GM21717 (cell line): Measurements from ENCODE around the gene AFAP1.

Source experiments
- ATAC-seq: cut with Tn5 transposase; IDR thresholded peaks from one replicate; pipeline ENCODE4 v1.9.1; 2021; ENCODE audit warnings: mild to moderate bottlenecking, moderate library complexity; ENCODE audit not compliant: unreplicated experiment

The AFAP1 gene

DNA sequence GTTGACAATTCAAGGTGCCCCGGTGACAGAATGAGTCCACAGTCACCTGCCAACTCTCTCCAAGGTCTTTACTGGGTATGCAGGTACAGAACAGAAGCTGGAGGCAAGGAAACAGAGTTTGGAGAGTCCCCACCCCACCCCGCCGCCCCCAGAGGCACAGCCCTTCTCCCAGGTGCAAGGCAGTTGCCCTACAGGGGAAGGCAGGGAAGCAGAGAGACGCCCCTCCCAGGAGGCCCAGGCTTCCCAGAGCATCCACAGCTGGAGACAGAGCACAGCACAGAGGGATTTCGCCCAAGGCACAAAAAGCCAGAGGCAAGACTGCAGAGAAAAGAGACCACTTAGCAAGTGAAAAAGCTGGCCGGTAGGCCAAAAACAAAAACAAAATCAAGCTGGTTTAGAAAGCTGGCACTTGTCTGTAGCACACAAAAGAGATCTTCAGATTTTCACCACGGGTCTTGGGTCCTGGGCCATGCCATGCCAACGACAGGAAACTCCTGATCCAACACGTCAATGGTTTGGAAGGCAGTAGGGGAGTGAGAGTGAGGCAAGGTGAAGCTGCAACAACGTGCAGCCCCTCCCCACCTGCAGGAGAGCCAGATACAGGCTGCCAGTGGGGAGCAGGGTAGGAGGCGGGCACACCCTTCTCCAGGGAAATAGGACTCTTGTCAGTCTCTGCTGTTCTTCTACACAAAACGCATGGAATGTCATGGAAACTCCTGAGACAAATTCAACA is 113.3 kb downstream of the AFAP1 start:
- ATAC-seq, result no peak

DNA sequence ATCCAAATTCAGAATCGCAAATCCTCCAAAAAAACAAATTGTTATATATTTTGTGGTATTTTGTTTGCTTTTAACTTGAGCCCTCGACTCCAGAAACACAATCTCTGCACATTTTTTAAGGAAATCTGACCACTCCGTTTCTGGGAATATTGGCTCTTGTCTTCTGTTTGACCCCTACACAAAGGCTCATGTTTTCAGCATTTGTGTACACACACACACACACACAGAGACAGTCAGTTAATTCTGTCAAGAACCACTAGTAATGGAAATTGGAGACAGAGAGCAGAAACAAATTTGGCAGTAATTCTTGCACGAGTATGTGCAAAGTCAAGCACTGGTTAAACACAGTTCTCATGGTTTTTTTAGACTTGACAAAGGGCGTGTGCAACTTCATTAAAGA is 115.4 kb downstream of the AFAP1 start:
- no peak for ATAC-seq

- no peak for ATAC-seq
Measured at GRCh38 chr4:7823416-7823824, 116.2 kb downstream of the AFAP1 start.

DNA sequence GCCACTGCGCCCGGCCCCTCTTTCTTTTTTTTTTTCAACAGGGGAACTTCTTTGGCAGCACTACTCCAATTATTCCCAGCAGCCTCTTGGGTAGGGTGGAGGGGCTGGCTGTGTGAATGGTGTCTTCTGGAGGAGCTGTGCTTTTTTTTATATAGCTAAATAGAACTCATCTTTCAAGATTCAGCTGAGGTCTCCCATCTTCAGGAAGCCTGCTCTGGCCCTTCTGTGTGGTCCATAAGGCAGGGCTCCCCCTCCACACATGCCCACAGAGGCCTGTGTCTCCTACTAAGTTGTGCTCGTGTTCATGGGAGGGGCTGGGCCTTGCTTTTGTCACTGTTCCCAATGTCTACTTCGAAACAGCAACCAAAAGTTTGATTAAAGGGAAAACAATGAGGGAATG is 116.8 kb downstream of the AFAP1 start:
- no peak for ATAC-seq

- no peak for ATAC-seq
Measured at GRCh38 chr4:7822137-7822505, 117.5 kb downstream of the AFAP1 start.

- ATAC-seq, result no peak
Measured at GRCh38 chr4:7821245-7822136, 118.2 kb downstream of the AFAP1 start.

GRCh38 chr4:7820031-7820818 is 119.4 kb downstream of the AFAP1 start:
- ATAC-seq, result no peak

DNA sequence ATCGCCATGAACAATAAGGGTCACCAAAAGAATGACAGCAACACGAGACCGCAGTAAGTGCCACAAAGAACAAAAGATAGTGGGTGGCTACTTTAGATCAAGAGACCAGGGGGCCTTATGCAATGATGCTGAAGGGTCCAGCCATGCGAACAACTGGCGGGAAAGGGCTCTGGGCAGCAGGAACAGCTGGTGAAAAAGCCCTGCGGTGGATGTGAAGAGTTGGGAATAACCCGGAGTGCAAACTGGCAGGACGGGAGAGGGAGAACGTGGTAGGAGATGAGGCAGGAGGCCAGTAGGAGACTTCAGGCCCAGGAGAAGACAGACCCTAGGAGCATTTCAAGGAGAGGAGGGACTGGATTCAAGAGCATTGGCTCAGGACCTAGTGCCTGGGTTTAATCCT is 120.2 kb downstream of the AFAP1 start:
- no peak for ATAC-seq

DNA sequence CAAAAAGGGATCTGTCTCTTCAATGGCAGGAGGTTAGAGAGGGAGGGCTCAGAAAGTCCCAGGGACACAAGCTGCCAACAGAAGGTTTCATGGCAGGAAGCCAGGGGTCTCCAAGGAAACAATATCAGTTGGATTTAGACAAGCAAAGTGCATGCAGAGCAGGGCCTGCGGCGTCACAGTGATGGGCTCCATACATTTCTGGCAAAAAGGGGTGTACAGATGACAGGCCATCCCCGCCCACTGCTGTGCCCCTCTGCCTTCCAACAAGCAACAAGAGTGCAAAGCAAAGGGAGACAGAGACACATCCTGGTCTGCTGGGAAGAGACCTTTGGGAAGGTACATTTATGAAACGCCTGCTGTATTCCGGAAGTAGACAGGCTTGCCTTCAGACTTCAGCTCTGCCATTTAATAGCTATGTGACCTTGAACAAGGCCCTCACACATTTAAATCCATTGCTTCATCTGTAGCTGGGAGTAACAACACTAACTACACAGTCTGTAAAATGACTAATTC is 121.2 kb downstream of the AFAP1 start:
- ATAC-seq, result no peak

DNA sequence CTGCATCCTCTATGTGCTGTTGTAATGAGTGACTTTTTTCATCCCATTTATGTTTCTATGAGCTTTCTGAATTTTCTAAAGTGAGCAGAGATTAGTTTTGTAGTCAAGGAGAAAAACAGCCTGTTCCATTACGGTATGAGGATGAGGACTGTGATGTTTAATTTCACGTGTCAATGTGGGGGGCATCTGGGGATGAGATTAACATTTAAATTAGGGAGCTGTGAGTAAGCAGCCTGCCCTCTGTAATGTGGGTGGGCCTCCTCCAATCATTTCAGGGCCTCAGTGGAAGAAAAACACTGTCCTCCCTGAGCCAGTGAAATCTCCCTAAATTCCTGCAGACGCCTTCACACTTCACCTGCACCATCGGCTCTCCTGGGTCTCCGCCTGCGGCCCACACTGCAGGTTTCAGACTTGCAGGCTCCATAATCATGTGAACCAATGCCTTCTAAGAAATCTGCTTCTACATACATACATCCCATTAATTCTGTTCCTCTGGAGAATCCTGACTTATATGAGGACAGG is 121.7 kb downstream of the AFAP1 start:
- ATAC-seq, result no peak

- no peak for ATAC-seq
Measured at GRCh38 chr4:7816771-7817170, 122.9 kb downstream of the AFAP1 start.

- no peak for ATAC-seq
Measured at GRCh38 chr4:7815981-7816380, 123.7 kb downstream of the AFAP1 start.

GRCh38 chr4:7815562-7815961 is 124.1 kb downstream of the AFAP1 start:
- ATAC-seq, result no peak

DNA sequence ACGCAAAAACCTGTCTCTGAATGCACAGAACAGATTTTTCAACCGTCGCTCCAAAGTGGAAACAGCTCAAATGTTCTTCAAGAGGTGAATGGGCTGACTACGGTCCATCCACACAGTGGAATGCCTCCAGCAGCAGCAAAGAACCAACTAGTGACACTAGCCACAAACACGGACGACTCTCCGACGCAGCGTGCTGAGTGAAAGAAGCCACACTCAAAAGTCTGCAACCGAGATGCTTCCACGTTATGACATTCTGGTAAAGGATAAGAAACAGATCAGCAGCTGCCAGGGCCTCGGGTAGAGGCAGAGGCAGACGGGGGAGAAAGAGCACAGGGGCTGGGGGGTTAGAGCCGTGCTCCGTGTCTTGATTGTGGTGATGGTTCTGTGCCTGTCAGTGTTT is 125.2 kb downstream of the AFAP1 start:
- ATAC-seq, result no peak

- ATAC-seq, result no peak
Measured at GRCh38 chr4:7813674-7814073, 126.0 kb downstream of the AFAP1 start.

GRCh38 chr4:7812921-7813320 is 126.7 kb downstream of the AFAP1 start:
- ATAC-seq, result no peak

DNA sequence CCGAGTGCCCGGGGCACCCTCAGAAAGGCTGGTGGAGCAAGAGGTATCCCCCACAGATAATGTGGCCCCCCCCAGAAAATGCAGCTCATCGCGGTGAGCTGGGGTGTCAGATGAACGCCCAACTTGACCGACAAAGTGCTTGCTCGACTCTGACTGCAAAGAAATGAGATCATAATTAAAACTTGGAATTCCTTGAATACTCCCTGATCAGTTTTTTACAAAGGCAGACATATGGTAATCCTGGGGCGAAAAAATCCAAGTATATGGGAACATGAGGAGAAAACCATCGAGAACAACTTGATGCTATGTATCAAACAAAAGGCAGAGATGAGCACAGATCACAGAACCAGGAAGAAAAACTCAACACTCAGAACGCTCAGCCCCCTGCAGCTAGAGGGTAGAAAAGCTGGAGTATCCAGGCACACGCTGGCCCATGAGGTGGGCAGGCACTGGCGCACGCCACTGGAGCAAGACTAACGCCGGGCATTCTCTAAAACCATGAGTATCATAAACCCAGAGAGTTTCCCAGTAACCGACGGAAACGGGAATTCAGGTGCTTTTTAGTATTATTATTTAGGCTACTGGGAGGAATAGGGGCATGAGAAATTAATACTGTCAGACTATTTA is 127.3 kb downstream of the AFAP1 start:
- ATAC-seq, result no peak

GRCh38 chr4:7811536-7812191 is 128.0 kb downstream of the AFAP1 start:
- no peak for ATAC-seq

- no peak for ATAC-seq
Measured at GRCh38 chr4:7810783-7811535, 128.7 kb downstream of the AFAP1 start.
